B cell (primary cell): ENCODE results near the gene SEPTIN2. TPM values are rescaled to one million over a fixed set of nuclear protein-coding genes. Genes with fewer than 3 reads are reported as not detected.

ENCODE experiments used
- ATAC-seq: fragments of 200-7000 bp; cut with Tn5 transposase; one replicate; pipeline ENCODE4 v1.10.0; 2021; ENCODE audit warnings: low read depth, mild to moderate bottlenecking, moderate number of reproducible peaks, moderate library complexity
- CTCF ChIA-PET: fragments of 350-600 bp; sonication (Branson Sonifier 250); formaldehyde crosslinking; loops from one replicate; lab custom pipeline; 2021; ENCODE audit warnings: antibody characterized with exemption, inconsistent platforms; lab: Charles Lee
- POLR2A ChIA-PET: fragments of 350-600 bp; sonication (Branson Sonifier 250); formaldehyde crosslinking; loops from one replicate; lab custom pipeline; 2021; ENCODE audit warnings: antibody characterized with exemption; lab: Charles Lee
- DNase-seq: peaks from one replicate; pipeline ENCODE4 v3.0.0; 2013
- H2AFZ ChIP-seq: 2 replicates; pipeline ENCODE4 v1.6.1; 2012; ENCODE audit warnings: mild to moderate bottlenecking, low read depth, low read length; ENCODE audit not compliant: insufficient read depth, poor library complexity, severe bottlenecking
- H3K27ac ChIP-seq, 2 donors: 1 replicate in 1 of 2; 2 replicates in 1 of 2; pipeline ENCODE4 v1.5.1; 2012 to 2013; ENCODE audit warnings: low read length in 2 of 2, mild to moderate bottlenecking in 2 of 2, moderate library complexity in 1 of 2
- H3K27me3 ChIP-seq, 4 experiments: fragments of 200-600 bp in 1 of 4; sonication (generic) in 1 of 4; replicated peaks in 1 of 4; 1 replicate in 2 of 4; 2 replicates in 2 of 4; pipeline versions ENCODE4 v1.6.1 to v1.7.0; 2013 to 2016; ENCODE audit warnings: low read length in 3 of 4, mild to moderate bottlenecking in 2 of 4, mixed read lengths in 1 of 4, moderate library complexity in 1 of 4; ENCODE audit not compliant: insufficient read depth in 4 of 4, control insufficient read depth in 3 of 4; ENCODE audit errors: control extremely low read depth in 1 of 4
- H3K36me3 ChIP-seq, 2 experiments: replicated peaks in 1 of 2; 1 replicate in 1 of 2; 2 replicates in 1 of 2; pipeline versions ENCODE4 v1.6.1 to v1.7.1; 2013; ENCODE audit warnings: low read length in 1 of 2; ENCODE audit not compliant: insufficient read depth in 2 of 2, control insufficient read depth in 1 of 2; ENCODE audit errors: control extremely low read depth in 1 of 2, extremely low read depth in 1 of 2
- H3K4me1 ChIP-seq, 2 donors: fragments of 200-600 bp in 1 of 2; sonication (generic) in 1 of 2; 1 replicate in 1 of 2; 2 replicates in 1 of 2; pipeline versions ENCODE4 v1.5.1 to v1.6.1; 2013 to 2017; ENCODE audit warnings: low read length in 2 of 2; ENCODE audit not compliant: control insufficient read depth in 2 of 2, insufficient read depth in 2 of 2
- H3K4me2 ChIP-seq: replicated peaks from 2 replicates; pipeline ENCODE3; 2012; ENCODE audit warnings: mild to moderate bottlenecking, low read depth, low read length; ENCODE audit not compliant: poor library complexity, severe bottlenecking
- H3K4me3 ChIP-seq, 5 experiments: fragments of 200-600 bp in 1 of 5; sonication (generic) in 1 of 5; 1 replicate in 3 of 5; 2 replicates in 2 of 5; pipeline versions ENCODE4 v1.5.1 to v1.7.0; 2011 to 2016; ENCODE audit warnings: low read length in 4 of 5, mild to moderate bottlenecking in 4 of 5, low read depth in 2 of 5, control low read depth in 1 of 5, moderate library complexity in 1 of 5; ENCODE audit not compliant: insufficient read depth in 1 of 5; ENCODE audit errors: control extremely low read depth in 1 of 5, extremely low read depth in 1 of 5
- H3K79me2 ChIP-seq: fragments of 200-600 bp; sonication (generic); one replicate; pipeline ENCODE4 v1.6.0; 2016; ENCODE audit warnings: low read length; ENCODE audit not compliant: control insufficient read depth, insufficient read depth
- H3K9ac ChIP-seq: fragments of 200-600 bp; sonication (generic); 2 replicates; pipeline ENCODE4 v1.6.1; 2017; ENCODE audit warnings: mild to moderate bottlenecking, low read length, moderate library complexity
- H3K9me3 ChIP-seq, 3 donors: one replicate each; pipeline versions ENCODE4 v1.6.1 to v1.7.1; 2013; ENCODE audit warnings: low read length in 2 of 3; ENCODE audit not compliant: control insufficient read depth in 2 of 3, insufficient read depth in 1 of 3; ENCODE audit errors: control extremely low read depth in 1 of 3
- H4K20me1 ChIP-seq: 2 replicates; pipeline ENCODE4 v1.6.0; 2012; ENCODE audit warnings: mild to moderate bottlenecking, low read length; ENCODE audit not compliant: insufficient read depth, control insufficient read depth, poor library complexity, severe bottlenecking
- H3K27ac Mint-ChIP-seq: one replicate; pipeline ENCODE4 v1.8.0; 2021; ENCODE audit warnings: mixed read lengths
- H3K27me3 Mint-ChIP-seq: one replicate; pipeline ENCODE4 v1.8.0; 2021; ENCODE audit warnings: mixed read lengths
- H3K4me1 Mint-ChIP-seq: one replicate; pipeline ENCODE4 v1.8.0; 2021; ENCODE audit warnings: mixed read lengths
- H3K4me3 Mint-ChIP-seq: one replicate; pipeline ENCODE4 v1.8.0; 2021; ENCODE audit warnings: mixed read lengths
- H3K9me3 Mint-ChIP-seq: one replicate; pipeline ENCODE4 v1.8.0; 2022; ENCODE audit warnings: mixed read lengths; ENCODE audit not compliant: insufficient read depth
- EZH2 ChIP-seq: IDR thresholded peaks from 2 replicates; pipeline ENCODE4 v1.6.1; 2012; ENCODE audit warnings: borderline replicate concordance, low read depth, mild to moderate bottlenecking, moderate library complexity, low read length; ENCODE audit not compliant: insufficient read depth, poor library complexity, severe bottlenecking
- WGBS: methylation state at CpG from one replicate; pipeline ENCODE4 v1.1.5; 2013; ENCODE audit warnings: missing lambda C conversion rate; ENCODE audit not compliant: insufficient coverage; 5-methylcytosine and 5-hydroxymethylcytosine counted together
- intact Hi-C: fragments of 100-400 bp; cut with micrococcal nuclease; formaldehyde crosslinking; loops from one replicate; pipeline ENCODE4 v1.10.0; 2022
- polyA plus RNA-seq: library from polyadenylated mRNA; depleted of rRNA; stranded (reverse); fragments of >200 nt; gene quantifications from 2 replicates; pipeline ENCODE4 v1.2.3, GENCODE V29; 2012
- total RNA-seq, 2 donors: library from RNA; stranded (reverse); fragments of 120-200 nt in 1 of 2; gene quantifications; 1 replicate in 1 of 2; 2 replicates in 1 of 2; pipeline versions ENCODE4 v1.2.3 to v1.2.4, GENCODE V29; 2013 to 2022
- TF ChIP-seq, protein P1 (sequence below): fragments of 200-600 bp; IDR thresholded peaks from one replicate; pipeline ENCODE4 v1.8.0; 2022; ENCODE audit warnings: antibody characterized with exemption, mild to moderate bottlenecking

The SEPTIN2 gene
- total and polyA plus RNA-seq, 2 donors (not counting 1 experiment from before 2014, with no cell fraction given): 71.8 to 270 TPM

DNA sequence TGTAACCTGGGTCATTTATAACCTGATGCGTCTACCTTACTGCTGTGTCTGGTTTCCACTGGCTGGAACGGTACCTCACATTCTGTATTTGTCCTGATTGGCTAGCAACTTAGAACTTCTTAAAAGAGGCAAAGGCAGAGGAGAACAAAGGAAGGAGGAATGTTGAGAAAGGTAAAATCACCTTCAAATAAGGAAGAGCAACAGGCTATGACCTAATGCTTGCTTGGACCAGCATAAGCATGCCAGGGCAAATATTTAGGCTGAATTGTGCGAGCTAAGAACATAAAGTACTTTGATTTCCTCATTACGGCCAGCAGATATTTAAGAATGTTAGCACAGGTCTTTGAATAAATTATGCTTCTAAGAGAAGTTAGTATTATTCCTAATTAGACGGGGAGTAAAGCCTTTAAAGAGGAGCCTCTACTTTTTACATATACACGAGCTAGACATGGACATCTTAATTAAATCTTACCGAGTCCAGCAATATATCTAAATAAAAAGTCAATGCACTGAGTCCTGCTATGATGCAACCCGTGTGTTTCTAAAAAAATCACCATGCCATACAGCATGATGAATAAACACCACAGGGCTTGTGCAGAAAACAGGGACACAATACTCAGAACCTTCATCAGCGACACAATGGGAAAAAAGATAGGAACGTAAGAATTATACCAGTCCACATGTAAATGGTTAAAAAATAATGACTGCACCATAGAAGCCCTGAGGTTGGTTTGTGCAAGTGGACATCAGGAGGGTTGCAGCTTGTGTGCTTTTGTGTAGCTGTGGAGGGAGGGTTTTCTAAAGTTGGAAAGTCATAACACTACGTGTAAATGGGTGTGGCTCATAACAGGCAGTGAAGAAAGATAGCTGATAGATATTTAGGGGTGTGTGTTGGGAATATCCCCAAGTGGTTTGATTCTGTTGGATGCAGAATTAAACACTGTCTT, 14.2 kb downstream of the SEPTIN2 start:
- CTCF ChIA-PET: no interaction called here
- WGBS: 86% methylated on average over 6 of the region's 11 CpGs
- H4K20me1 ChIP-seq: peaks cover 43% of the 10 kb centered on the region
- no peak overlapping the region for H3K4me3 ChIP-seq
- DNase-seq: no peak
- no peak overlapping the region for H3K4me2 ChIP-seq
- no peaks in the 10 kb centered on the region for H3K27me3 ChIP-seq
- Mint-ChIP-seq H3K27ac (no peak overlapping the region), H3K27me3 (no peaks in the 10 kb centered on the region), H3K4me3 (no peak overlapping the region), H3K4me1 (peaks cover 10% of the 10 kb centered on the region), H3K9me3 (no peaks in the 10 kb centered on the region)
- intact Hi-C loops: no loop called here
- H3K9ac ChIP-seq: no peak overlapping the region
- no peak overlapping the region for H2AFZ ChIP-seq
- H3K4me1 ChIP-seq: peaks cover 5 to 6% of the 10 kb centered on the region in 2 donors
- POLR2A ChIA-PET: no interaction called here
- no peaks in the 10 kb centered on the region for H3K9me3 ChIP-seq
- TF ChIP-seq, protein P1, sequence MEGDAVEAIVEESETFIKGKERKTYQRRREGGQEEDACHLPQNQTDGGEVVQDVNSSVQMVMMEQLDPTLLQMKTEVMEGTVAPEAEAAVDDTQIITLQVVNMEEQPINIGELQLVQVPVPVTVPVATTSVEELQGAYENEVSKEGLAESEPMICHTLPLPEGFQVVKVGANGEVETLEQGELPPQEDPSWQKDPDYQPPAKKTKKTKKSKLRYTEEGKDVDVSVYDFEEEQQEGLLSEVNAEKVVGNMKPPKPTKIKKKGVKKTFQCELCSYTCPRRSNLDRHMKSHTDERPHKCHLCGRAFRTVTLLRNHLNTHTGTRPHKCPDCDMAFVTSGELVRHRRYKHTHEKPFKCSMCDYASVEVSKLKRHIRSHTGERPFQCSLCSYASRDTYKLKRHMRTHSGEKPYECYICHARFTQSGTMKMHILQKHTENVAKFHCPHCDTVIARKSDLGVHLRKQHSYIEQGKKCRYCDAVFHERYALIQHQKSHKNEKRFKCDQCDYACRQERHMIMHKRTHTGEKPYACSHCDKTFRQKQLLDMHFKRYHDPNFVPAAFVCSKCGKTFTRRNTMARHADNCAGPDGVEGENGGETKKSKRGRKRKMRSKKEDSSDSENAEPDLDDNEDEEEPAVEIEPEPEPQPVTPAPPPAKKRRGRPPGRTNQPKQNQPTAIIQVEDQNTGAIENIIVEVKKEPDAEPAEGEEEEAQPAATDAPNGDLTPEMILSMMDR: no peak
- no peak for TF ChIP-seq EZH2
- no peak for ATAC-seq
- peaks cover 46% of the 10 kb centered on the region for H3K79me2 ChIP-seq
- H3K36me3 ChIP-seq: peaks cover 11 to 43% of the 10 kb centered on the region in 2 experiments
- H3K27ac ChIP-seq: no peak overlapping the region

DNA sequence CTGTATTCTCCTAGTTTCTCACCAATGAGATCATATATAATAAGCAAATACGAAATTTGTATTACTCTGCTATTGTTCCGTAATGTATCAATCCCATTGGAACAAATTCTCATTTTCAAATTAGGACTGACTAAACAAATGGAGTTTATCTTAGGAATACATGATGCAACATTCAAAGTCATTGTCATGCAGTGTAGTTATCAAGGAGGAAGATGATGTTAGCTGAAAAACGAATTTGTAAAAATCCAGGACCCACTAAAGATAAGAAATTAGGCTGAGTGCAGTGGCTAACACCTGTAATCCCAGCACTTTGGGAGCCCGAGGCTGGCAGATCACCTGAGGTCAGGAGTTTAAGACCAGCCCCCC, 14.9 kb downstream of the SEPTIN2 start:
- Mint-ChIP-seq H3K27ac (no peak overlapping the region), H3K9me3 (no peaks in the 10 kb centered on the region), H3K27me3 (no peaks in the 10 kb centered on the region), H3K4me1 (peaks cover 6% of the 10 kb centered on the region), H3K4me3 (no peak overlapping the region)
- Histone ChIP-seq H3K9ac (no peak overlapping the region), H3K36me3 (peaks cover 11 to 43% of the 10 kb centered on the region in 2 experiments), H2AFZ (no peak overlapping the region), H4K20me1 (peaks cover 37% of the 10 kb centered on the region), H3K9me3 (no peaks in the 10 kb centered on the region), H3K79me2 (peaks cover 39% of the 10 kb centered on the region), H3K27ac (no peak overlapping the region), H3K4me3 (no peak overlapping the region), H3K4me1 (peaks cover 0 to under 1% of the 10 kb centered on the region in 2 donors), H3K27me3 (no peaks in the 10 kb centered on the region), H3K4me2 (no peak overlapping the region)
- WGBS: no CpG with 5 or more reads among the region's 4 CpGs
- DNase-seq (no peak), ATAC-seq (no peak)
- ChIA-PET CTCF (no interaction called here), POLR2A (no interaction called here)
- no peak for TF ChIP-seq EZH2
- TF ChIP-seq, protein P1: no peak
- intact Hi-C loops: no loop called here
